HuH-7 (cell line): ENCODE results near the gene PNMA1.
"Not testable (repeated sequence)": the region's sequence is repeated elsewhere in the genome, so short reads cannot be mapped to it uniquely, and the experiment has no call there.

Source experiments
- DNase-seq: peaks from one replicate; pipeline ENCODE4 v3.0.0; 2011; ENCODE audit warnings: low spot score

The PNMA1 gene

GRCh38 chr14:73715707-73716106, 1.5 kb upstream of the PNMA1 start:
- no peak for DNase-seq

GRCh38 chr14:73714656-73715081, 485 bp upstream of the PNMA1 start:
- DNase-seq = no peak

GRCh38 chr14:73713206-73713802, 880 bp downstream of the PNMA1 start:
- no peak for DNase-seq

- no peak for DNase-seq
Observed at GRCh38 chr14:73712540-73713180, 1.5 kb downstream of the PNMA1 start.

- DNase-seq = no peak
Observed at GRCh38 chr14:73712071-73712506, 2.1 kb downstream of the PNMA1 start.

GRCh38 chr14:73710737-73711136, 3.4 kb downstream of the PNMA1 start:
- no peak for DNase-seq

GRCh38 chr14:73709904-73710469, 4.2 kb downstream of the PNMA1 start:
- DNase-seq = no peak

GRCh38 chr14:73708076-73708475, 6.1 kb downstream of the PNMA1 start:
- not testable (repeated sequence) for DNase-seq

- DNase-seq = peak; percentile 49
Observed at GRCh38 chr14:73700325-73700724, 13.9 kb downstream of the PNMA1 start.

GRCh38 chr14:73696466-73697400, 17.5 kb downstream of the PNMA1 start:
- no peak for DNase-seq

GRCh38 chr14:73695997-73696396, 18.2 kb downstream of the PNMA1 start:
- no peak for DNase-seq

- DNase-seq = no peak
Observed at GRCh38 chr14:73695082-73695481, 19.1 kb downstream of the PNMA1 start.

- no peak for DNase-seq
Observed at GRCh38 chr14:73694083-73694482, 20.1 kb downstream of the PNMA1 start.

- DNase-seq = no peak
Observed at GRCh38 chr14:73686901-73687300, 27.3 kb downstream of the PNMA1 start.

- no peak for DNase-seq
Observed at GRCh38 chr14:73685328-73685727, 28.9 kb downstream of the PNMA1 start.

GRCh38 chr14:73684627-73685026, 29.6 kb downstream of the PNMA1 start:
- DNase-seq = no peak

- DNase-seq = no peak
Observed at GRCh38 chr14:73680821-73681220, 33.4 kb downstream of the PNMA1 start.

- no peak for DNase-seq
Observed at GRCh38 chr14:73678698-73679097, 35.5 kb downstream of the PNMA1 start.

- no peak for DNase-seq
Observed at GRCh38 chr14:73674986-73675385, 39.2 kb downstream of the PNMA1 start.

- DNase-seq = no peak
Observed at GRCh38 chr14:73667854-73668253, 46.3 kb downstream of the PNMA1 start.

GRCh38 chr14:73666583-73666982, 47.6 kb downstream of the PNMA1 start:
- DNase-seq = no peak

GRCh38 chr14:73665130-73665529, 49.1 kb downstream of the PNMA1 start:
- no peak for DNase-seq
